Peyer's patch (tissue), 4 donors: ENCODE results near the gene KHK. TPM values are rescaled to one million over a fixed set of nuclear protein-coding genes. Genes with fewer than 3 reads are reported as not detected.
A peak's percentile ranks its signal among the peaks of the same experiment; 100 is the strongest.

Experiments used
- DNase-seq, 3 donors: peaks; one replicate each; pipeline ENCODE4 v3.0.0-alpha.2; 2017 to 2019
- H3K27ac ChIP-seq, 4 donors: fragments of 200-600 bp; sonication (generic); one replicate each; pipeline ENCODE4 v1.5.1; 2016 to 2019
- H3K27me3 ChIP-seq, 2 donors: fragments of 200-600 bp; sonication (generic); one replicate each; pipeline ENCODE4 v1.5.1; 2019
- H3K36me3 ChIP-seq, 3 donors: fragments of 200-600 bp; sonication (generic); one replicate each; pipeline ENCODE4 v1.5.1; 2016 to 2019
- H3K4me1 ChIP-seq, 4 donors: fragments of 200-600 bp; sonication (generic); one replicate each; pipeline ENCODE4 v1.5.1; 2016 to 2019
- H3K4me3 ChIP-seq, 4 donors: fragments of 200-600 bp; sonication (generic); 1 replicate in 3 of 4; 2 replicates in 1 of 4; pipeline ENCODE4 v1.5.1; 2016 to 2019; ENCODE audit warnings: mild to moderate bottlenecking in 1 of 4
- H3K9me3 ChIP-seq, 4 donors: fragments of 200-600 bp; sonication (generic); one replicate each; pipeline ENCODE4 v1.5.1; 2016 to 2019; ENCODE audit warnings: mild to moderate bottlenecking in 1 of 4
- CTCF ChIP-seq, 6 experiments: fragments of 450-650 bp in 4 of 6; fragments of 200-600 bp in 2 of 6; sonication (generic) in 1 of 6; IDR thresholded peaks; one replicate each; pipeline ENCODE4 v1.5.1; 2017 to 2019; ENCODE audit warnings: antibody characterized with exemption in 6 of 6, mild to moderate bottlenecking in 3 of 6, moderate library complexity in 1 of 6
- POLR2A ChIP-seq, 2 donors: fragments of 450-650 bp; IDR thresholded peaks; one replicate each; pipeline ENCODE4 v1.5.1; 2017; ENCODE audit warnings: antibody characterized with exemption in 2 of 2, mild to moderate bottlenecking in 2 of 2, moderate library complexity in 2 of 2
- total RNA-seq, 4 donors: library from RNA; depleted of rRNA; stranded (reverse); fragments of >200 nt; gene quantifications; one replicate each; pipeline ENCODE4 v1.1.0, GENCODE V29; 2016

KHK gene
- total RNA-seq, 4 donors from 2014 or later: 40.4 to 576 (median 435) TPM

DNA sequence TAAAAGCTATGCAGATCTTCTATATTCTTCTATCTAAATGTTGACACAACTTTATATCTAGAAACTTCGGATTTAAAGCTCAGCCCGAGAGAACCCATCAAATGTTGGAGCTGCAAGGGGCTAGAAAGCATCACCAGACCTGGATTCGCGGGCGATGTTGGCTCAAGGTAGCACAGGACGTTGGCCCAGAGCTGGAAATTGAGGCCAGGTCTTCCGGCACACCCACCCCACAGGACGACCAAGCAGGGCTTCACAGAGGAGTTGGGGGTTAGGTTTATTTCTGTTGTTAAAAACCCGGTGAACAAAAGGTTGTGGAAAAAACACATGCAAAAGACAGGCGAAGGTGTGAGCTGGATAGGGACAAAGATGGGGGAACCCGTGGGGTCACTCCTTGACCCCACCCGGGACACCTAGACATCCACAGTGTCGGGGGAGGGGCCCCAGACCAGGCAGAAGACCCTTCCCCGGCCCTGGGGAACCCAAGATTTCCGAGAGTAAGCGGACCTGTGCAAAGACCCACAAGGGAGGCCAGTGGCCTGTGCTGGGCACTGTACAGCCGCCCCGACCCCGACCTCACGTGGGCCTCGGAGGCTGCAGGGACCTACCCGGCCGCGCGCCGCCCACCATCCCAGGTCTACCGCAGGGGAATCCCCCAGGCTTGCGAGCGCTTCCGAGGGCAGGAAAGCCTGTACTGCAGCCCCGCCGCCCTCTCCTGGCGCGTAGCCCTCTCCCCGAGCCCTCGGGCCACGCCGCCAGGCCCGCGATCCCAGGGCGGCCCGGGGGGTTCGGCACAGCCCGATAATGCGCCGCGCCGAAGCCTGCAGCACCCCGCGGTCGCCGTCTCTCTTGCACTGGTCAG lies 36.9 kb upstream of the KHK start:
- TF ChIP-seq POLR2A (IDR thresholded peaks at IDR 0.05): no peak
- no peak for TF ChIP-seq CTCF (IDR thresholded peaks at IDR 0.05)

GRCh38 chr2:27050281-27050995 lies 36.1 kb upstream of the KHK start:
- Histone ChIP-seq H3K9me3 (no peaks in the 10 kb centered on the region), H3K27ac (peak overlapping the region; percentile 80 to 93 (median 90)), H3K4me3 (peak overlapping the region; percentile 62 to 96 (median 92)), H3K27me3 (no peaks in the 10 kb centered on the region), H3K4me1 (peaks cover 0 to 14% (median 8%) of the 10 kb centered on the region in 4 donors), H3K36me3 (peaks cover 0 to 19% (median 0%) of the 10 kb centered on the region in 3 donors)
- TF ChIP-seq CTCF (IDR thresholded peaks at IDR 0.05) (peak in 4 of 6 experiments; percentile 23 to 55 (median 52)), POLR2A (IDR thresholded peaks at IDR 0.05) (peak in 1 of 2 donors; percentile 18)
- peak; percentile 89 to 97 (median 96) for DNase-seq

More for the DNA sequence above, 36.9 kb upstream of the KHK start:
- no peaks in the 10 kb centered on the region for H3K9me3 ChIP-seq
- H3K27me3 ChIP-seq: no peaks in the 10 kb centered on the region
- H3K4me1 ChIP-seq: peaks cover 0 to 14% (median 8%) of the 10 kb centered on the region in 4 donors
- H3K36me3 ChIP-seq: peaks cover 0 to 11% (median 0%) of the 10 kb centered on the region in 3 donors
- DNase-seq: peak in 2 of 3 donors; percentile 41 to 75
- H3K27ac ChIP-seq: peak overlapping the region; percentile 80 to 93 (median 90)
- peak overlapping the region; percentile 62 to 96 (median 92) for H3K4me3 ChIP-seq

- Histone ChIP-seq H3K36me3 (peaks cover 0 to 27% (median 0%) of the 10 kb centered on the region in 3 donors), H3K4me3 (peak within 1 kb of the TSS; percentile 62 to 96 (median 92)), H3K4me1 (peaks cover 0 to 14% (median 8%) of the 10 kb centered on the region in 4 donors), H3K27me3 (no peaks in the 10 kb centered on the region), H3K9me3 (no peaks in the 10 kb centered on the region), H3K27ac (peak within 1 kb of the TSS; percentile 80 to 93 (median 90))
- peak; percentile 95 to 98 (median 96) for DNase-seq
- TF ChIP-seq CTCF (IDR thresholded peaks at IDR 0.05): peak in 2 of 6 experiments; percentile 5 to 6
- TF ChIP-seq POLR2A (IDR thresholded peaks at IDR 0.05): peak in 1 of 2 donors; percentile 71
Observed at GRCh38 chr2:27050996-27051901, 35.3 kb upstream of the KHK start, which contains the start of gene AGBL5. AGBL5 (plus strand) TSS chr2:27051668; CDS start chr2:27052959, 1,291 bp downstream.

GRCh38 chr2:27051902-27052645 lies 34.5 kb upstream of the KHK start:
- H3K4me3 ChIP-seq: peak overlapping the region; percentile 62 to 96 (median 92)
- H3K27ac ChIP-seq: peak overlapping the region; percentile 80 to 93 (median 90)
- H3K27me3 ChIP-seq: no peaks in the 10 kb centered on the region
- DNase-seq: peak in 1 of 3 donors; percentile 67
- peaks cover 0 to 34% (median 0%) of the 10 kb centered on the region in 3 donors for H3K36me3 ChIP-seq
- no peak for TF ChIP-seq POLR2A (IDR thresholded peaks at IDR 0.05)
- TF ChIP-seq CTCF (IDR thresholded peaks at IDR 0.05): no peak
- H3K9me3 ChIP-seq: no peaks in the 10 kb centered on the region
- peaks cover 0 to 14% (median 8%) of the 10 kb centered on the region in 4 donors for H3K4me1 ChIP-seq
